Neuron (in vitro differentiated cells): Measurements from ENCODE around the gene ACTN4.

Experiments used
- H2AFZ ChIP-seq: one replicate; pipeline ENCODE4 v1.6.1; 2013; ENCODE audit warnings: low read depth, mild to moderate bottlenecking, inconsistent platforms, low read length, moderate library complexity
- H3K27me3 ChIP-seq: one replicate; pipeline ENCODE4 v1.6.1; 2013; ENCODE audit warnings: low read length; ENCODE audit not compliant: insufficient read depth
- H3K36me3 ChIP-seq: one replicate; pipeline ENCODE4 v1.6.1; 2013; ENCODE audit warnings: low read length; ENCODE audit not compliant: insufficient read depth
- H3K4me1 ChIP-seq: one replicate; pipeline ENCODE4 v1.6.1; 2013; ENCODE audit warnings: low read length; ENCODE audit not compliant: insufficient read depth
- H3K4me3 ChIP-seq: 2 replicates; pipeline ENCODE4 v1.5.1; 2013; ENCODE audit warnings: mild to moderate bottlenecking, low read length, moderate library complexity
- H3K9me3 ChIP-seq: one replicate; pipeline ENCODE4 v1.6.1; 2013; ENCODE audit warnings: low read length

Gene ACTN4

DNA sequence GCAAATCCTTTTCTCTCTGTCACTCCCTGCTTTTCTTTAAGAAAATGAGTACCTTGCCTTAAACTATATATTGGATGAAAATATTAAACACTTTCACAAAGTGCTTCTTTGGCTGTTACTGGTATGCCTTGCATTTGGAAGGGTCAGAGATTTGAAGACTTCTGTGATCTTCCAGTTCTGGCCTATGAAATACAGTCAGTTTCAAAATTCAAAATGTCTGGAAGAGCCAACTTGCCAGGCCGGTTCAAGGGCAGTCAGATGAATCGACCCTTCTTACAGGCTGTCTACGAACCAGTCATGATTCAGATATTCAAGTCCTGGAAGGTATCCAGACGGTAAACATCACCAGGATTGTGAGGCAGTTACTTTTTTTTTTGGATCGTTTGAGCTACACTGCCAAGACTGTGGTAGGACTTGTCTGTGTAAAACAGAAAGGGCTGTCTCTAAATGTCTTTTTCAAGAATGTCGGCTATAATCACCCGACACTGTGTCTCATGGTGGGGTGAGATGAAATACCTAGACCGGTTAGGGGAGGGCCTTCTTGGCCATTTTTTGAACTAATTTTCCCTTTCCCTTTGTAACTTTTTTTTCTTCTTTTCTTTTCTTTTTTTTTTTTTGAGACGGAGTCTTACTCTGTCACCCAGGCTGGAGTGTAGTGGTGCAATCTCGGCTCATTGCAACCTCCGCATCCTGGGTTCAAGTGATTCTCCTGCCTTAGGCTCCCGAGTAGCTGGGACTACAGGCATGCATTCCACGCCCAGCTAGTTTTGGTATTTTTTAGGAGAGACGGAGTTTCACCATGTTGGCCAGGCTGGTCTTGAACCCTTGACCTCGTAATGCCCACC, 11.2 kb downstream of the ACTN4 start:
- Histone ChIP-seq H3K4me1 (peaks cover 19% of the 10 kb centered on the region), H2AFZ (no peak overlapping the region), H3K9me3 (no peaks in the 10 kb centered on the region), H3K36me3 (peaks cover 2% of the 10 kb centered on the region), H3K27me3 (no peaks in the 10 kb centered on the region), H3K4me3 (no peak overlapping the region)

GRCh38 chr19:38660724-38661123, 13.3 kb downstream of the ACTN4 start:
- Histone ChIP-seq H3K36me3 (peaks cover 2% of the 10 kb centered on the region), H3K27me3 (no peaks in the 10 kb centered on the region), H3K4me3 (no peak overlapping the region), H3K4me1 (peaks cover 21% of the 10 kb centered on the region), H2AFZ (no peak overlapping the region), H3K9me3 (no peaks in the 10 kb centered on the region)

GRCh38 chr19:38661136-38661535, 13.7 kb downstream of the ACTN4 start:
- Histone ChIP-seq H3K4me1 (peaks cover 25% of the 10 kb centered on the region), H3K9me3 (no peaks in the 10 kb centered on the region), H3K4me3 (no peak overlapping the region), H3K27me3 (no peaks in the 10 kb centered on the region), H2AFZ (no peak overlapping the region), H3K36me3 (peaks cover 2% of the 10 kb centered on the region)

DNA sequence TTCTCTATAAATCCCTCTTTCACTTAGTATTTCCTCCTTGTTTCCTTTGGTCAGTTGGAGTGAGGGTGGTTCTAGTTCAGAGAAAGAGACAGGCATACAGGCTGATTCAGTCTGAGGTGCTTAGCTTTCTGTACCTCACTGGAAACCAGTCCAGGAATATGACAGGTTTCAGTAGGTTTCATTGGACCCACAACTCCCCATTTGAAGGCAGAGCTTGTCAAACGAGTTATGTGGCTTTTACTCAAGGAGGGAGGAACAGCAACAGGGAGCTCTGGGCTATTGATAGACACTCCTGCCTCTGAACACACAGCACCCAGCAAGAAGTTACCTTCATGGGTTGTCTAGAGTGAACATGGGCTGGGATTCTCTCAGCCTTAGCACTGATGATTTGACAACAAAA, 14.5 kb downstream of the ACTN4 start:
- Histone ChIP-seq H3K36me3 (peaks cover 2% of the 10 kb centered on the region), H3K27me3 (no peaks in the 10 kb centered on the region), H3K9me3 (no peaks in the 10 kb centered on the region)

GRCh38 chr19:38662537-38663155, 15.2 kb downstream of the ACTN4 start:
- no peaks in the 10 kb centered on the region for H3K27me3 ChIP-seq
- H2AFZ ChIP-seq = no peak overlapping the region
- H3K4me1 ChIP-seq = peaks cover 37% of the 10 kb centered on the region
- H3K4me3 ChIP-seq = no peak overlapping the region
- H3K36me3 ChIP-seq = peaks cover 2% of the 10 kb centered on the region
- no peaks in the 10 kb centered on the region for H3K9me3 ChIP-seq

More for the DNA sequence above, 14.5 kb downstream of the ACTN4 start:
- peaks cover 33% of the 10 kb centered on the region for H3K4me1 ChIP-seq
- no peak overlapping the region for H2AFZ ChIP-seq
- H3K4me3 ChIP-seq = no peak overlapping the region

GRCh38 chr19:38663156-38663651, 15.8 kb downstream of the ACTN4 start:
- H2AFZ ChIP-seq = no peak overlapping the region
- peaks cover 2% of the 10 kb centered on the region for H3K36me3 ChIP-seq
- H3K27me3 ChIP-seq = no peaks in the 10 kb centered on the region
- peaks cover 37% of the 10 kb centered on the region for H3K4me1 ChIP-seq
- no peak overlapping the region for H3K4me3 ChIP-seq
- H3K9me3 ChIP-seq = no peaks in the 10 kb centered on the region

DNA sequence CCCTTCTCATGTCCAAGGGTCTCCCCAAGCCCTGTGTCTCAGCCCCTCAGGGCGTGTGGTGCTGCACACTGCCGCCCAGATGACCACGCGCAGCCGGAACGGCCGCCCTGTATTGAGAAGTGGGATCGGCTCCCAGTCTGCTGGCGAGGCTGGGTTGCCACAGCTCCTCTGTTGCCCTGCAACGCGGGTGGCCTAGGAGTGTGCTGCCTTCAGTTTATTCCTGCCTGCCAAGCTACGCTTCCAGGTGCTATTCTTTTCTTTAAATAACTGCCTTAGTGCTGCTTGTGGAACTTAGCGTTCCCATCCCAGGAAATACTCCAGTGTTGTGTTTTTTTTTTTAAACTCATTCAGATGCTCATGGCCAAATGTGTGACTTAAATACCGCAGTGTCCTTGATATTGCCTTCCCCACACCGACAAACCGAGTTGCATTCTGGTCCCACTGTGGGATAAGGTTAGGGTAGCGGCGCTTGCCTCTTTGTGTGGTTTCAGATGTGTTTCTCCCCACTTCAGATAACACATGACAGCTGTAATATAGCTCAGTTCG, 16.6 kb downstream of the ACTN4 start:
- no peak overlapping the region for H2AFZ ChIP-seq
- H3K4me1 ChIP-seq = peaks cover 32% of the 10 kb centered on the region
- peaks cover 2% of the 10 kb centered on the region for H3K36me3 ChIP-seq

DNA sequence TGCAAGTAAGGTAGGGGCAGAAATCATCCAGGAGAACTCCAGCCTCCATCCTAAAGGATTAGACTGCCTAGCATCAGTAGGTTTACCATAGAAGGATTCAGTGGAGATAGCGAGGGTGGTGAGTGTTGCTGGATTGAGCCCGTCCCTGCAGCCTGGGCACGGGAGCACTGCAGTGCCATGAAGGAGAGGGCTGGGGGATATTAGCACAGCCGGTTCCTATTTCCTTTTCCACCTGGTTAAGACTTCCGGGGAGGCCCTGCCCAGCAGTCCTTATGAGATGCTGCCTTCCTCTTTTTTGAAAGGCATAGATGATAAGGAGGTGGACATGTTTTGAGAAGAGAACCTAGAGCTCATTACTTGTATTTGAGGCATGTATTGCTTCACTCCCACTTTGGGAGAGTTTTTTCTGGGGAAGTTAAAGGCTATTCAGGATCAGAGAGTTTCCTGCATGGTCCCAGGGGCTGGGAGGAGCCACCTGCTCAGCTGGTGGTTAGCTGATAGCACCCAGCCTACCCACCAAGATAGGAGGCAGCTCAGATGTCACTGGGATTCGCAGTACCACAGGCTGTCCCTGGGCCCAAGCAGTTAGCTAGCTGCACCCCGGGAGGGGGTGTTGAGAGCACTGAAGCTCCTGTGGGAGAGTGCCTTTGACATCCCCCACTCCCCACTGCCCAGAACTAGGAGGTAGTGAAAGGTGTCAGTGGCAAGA, 17.2 kb downstream of the ACTN4 start:
- no peaks in the 10 kb centered on the region for H3K9me3 ChIP-seq

More for the DNA sequence above, 16.6 kb downstream of the ACTN4 start:
- Histone ChIP-seq H3K9me3 (no peaks in the 10 kb centered on the region), H3K27me3 (no peaks in the 10 kb centered on the region), H3K4me3 (no peak overlapping the region)

GRCh38 chr19:38665219-38665931, 17.9 kb downstream of the ACTN4 start:
- H3K27me3 ChIP-seq = no peaks in the 10 kb centered on the region
- no peak overlapping the region for H2AFZ ChIP-seq
- peaks cover 32% of the 10 kb centered on the region for H3K4me1 ChIP-seq
- H3K9me3 ChIP-seq = no peaks in the 10 kb centered on the region
- H3K4me3 ChIP-seq = no peak overlapping the region
- H3K36me3 ChIP-seq = peaks cover 2% of the 10 kb centered on the region

More for the DNA sequence above, 17.2 kb downstream of the ACTN4 start:
- H3K36me3 ChIP-seq = peaks cover 2% of the 10 kb centered on the region
- peaks cover 32% of the 10 kb centered on the region for H3K4me1 ChIP-seq
- no peaks in the 10 kb centered on the region for H3K27me3 ChIP-seq
- no peak overlapping the region for H2AFZ ChIP-seq
- no peak overlapping the region for H3K4me3 ChIP-seq

- Histone ChIP-seq H3K9me3 (no peaks in the 10 kb centered on the region), H3K27me3 (no peaks in the 10 kb centered on the region), H2AFZ (no peak overlapping the region), H3K4me3 (no peak overlapping the region), H3K4me1 (peaks cover 36% of the 10 kb centered on the region), H3K36me3 (no peaks in the 10 kb centered on the region)
Observed at GRCh38 chr19:38665950-38666662, 18.7 kb downstream of the ACTN4 start.

GRCh38 chr19:38666663-38667511, 19.4 kb downstream of the ACTN4 start:
- no peak overlapping the region for H2AFZ ChIP-seq
- H3K4me1 ChIP-seq = peaks cover 36% of the 10 kb centered on the region
- H3K27me3 ChIP-seq = no peaks in the 10 kb centered on the region
- no peaks in the 10 kb centered on the region for H3K36me3 ChIP-seq
- no peak overlapping the region for H3K4me3 ChIP-seq
- no peaks in the 10 kb centered on the region for H3K9me3 ChIP-seq
